Spleen (tissue), 11 donors: Measurements from ENCODE around the gene STX16. TPM values are rescaled to one million over a fixed set of nuclear protein-coding genes. Genes with fewer than 3 reads are reported as not detected.

Experiments
- DNase-seq: peaks from one replicate; pipeline ENCODE4 v3.0.0-alpha.2; 2020
- H3K27ac ChIP-seq, 8 donors: fragments of 200-600 bp; sonication (generic) in 7 of 8; 1 replicate in 4 of 8; 2 replicates in 4 of 8; pipeline versions ENCODE4 v1.5.0 to v1.8.0; 2016 to 2021; ENCODE audit warnings: inconsistent platforms in 4 of 8, mild to moderate bottlenecking in 4 of 8, moderate library complexity in 1 of 8
- H3K27me3 ChIP-seq, 7 donors: fragments of 200-600 bp; sonication (generic) in 6 of 7; replicated peaks in 1 of 7; 1 replicate in 4 of 7; 2 replicates in 3 of 7; pipeline versions ENCODE4 v1.5.0 to v1.8.0; 2016 to 2021; ENCODE audit warnings: inconsistent platforms in 3 of 7, mild to moderate bottlenecking in 1 of 7
- H3K36me3 ChIP-seq, 6 donors: fragments of 200-600 bp; sonication (generic) in 5 of 6; 1 replicate in 4 of 6; 2 replicates in 2 of 6; pipeline versions ENCODE4 v1.5.0 to v1.8.0; 2016 to 2021; ENCODE audit warnings: inconsistent platforms in 2 of 6
- H3K4me1 ChIP-seq, 6 donors: fragments of 200-600 bp; sonication (generic) in 5 of 6; 1 replicate in 3 of 6; 2 replicates in 3 of 6; pipeline versions ENCODE4 v1.5.0 to v1.8.0; 2016 to 2021; ENCODE audit warnings: inconsistent platforms in 3 of 6
- H3K4me3 ChIP-seq, 8 donors: fragments of 200-600 bp; sonication (generic) in 7 of 8; 1 replicate in 4 of 8; 2 replicates in 4 of 8; pipeline versions ENCODE4 v1.5.0 to v1.8.0; 2016 to 2021; ENCODE audit warnings: inconsistent platforms in 4 of 8, mild to moderate bottlenecking in 4 of 8, moderate library complexity in 2 of 8
- H3K9me3 ChIP-seq, 8 donors: fragments of 200-600 bp; sonication (generic) in 7 of 8; 1 replicate in 4 of 8; 2 replicates in 4 of 8; pipeline versions ENCODE4 v1.5.0 to v1.8.0; 2016 to 2021; ENCODE audit warnings: inconsistent platforms in 4 of 8
- CTCF ChIP-seq, 11 experiments: fragments of 200-600 bp in 7 of 11; fragments of 450-650 bp in 4 of 11; sonication (generic) in 4 of 11; IDR thresholded peaks in 8 of 11; conservative IDR thresholded peaks in 3 of 11; 1 replicate in 7 of 11; 2 replicates in 4 of 11; pipeline versions ENCODE4 v1.4.0 to v1.8.0; 2016 to 2021; ENCODE audit warnings: antibody characterized with exemption in 11 of 11, inconsistent platforms in 4 of 11, mild to moderate bottlenecking in 1 of 11
- POLR2A ChIP-seq, 3 donors: fragments of 450-650 bp; IDR thresholded peaks; one replicate each; pipeline ENCODE4 v1.5.1; 2017; ENCODE audit warnings: antibody characterized with exemption in 3 of 3, mild to moderate bottlenecking in 1 of 3
- POLR2AphosphoS5 ChIP-seq, 3 donors: sonication (generic); formaldehyde crosslinking; IDR thresholded peaks; one replicate each; pipeline ENCODE4 v1.5.1; 2017; ENCODE audit warnings: antibody characterized with exemption in 3 of 3
- WGBS, 5 donors: extraction: QIAGEN DNeasy Blood & Tissue Kit in 3 of 5; methylation state at CpG; one replicate each; pipeline versions ENCODE4 v1.1.5 to v1.1.7; 2013 to 2018; 5-methylcytosine and 5-hydroxymethylcytosine counted together
- intact Hi-C: fragments of 100-400 bp; cut with DNase I; formaldehyde crosslinking; loops from one replicate; pipeline ENCODE4 v1.15.0; 2023; ENCODE audit warnings: low total_unique reads
- polyA plus RNA-seq, 3 donors: library from polyadenylated mRNA; stranded (reverse); fragments of 200-250 nt; gene quantifications; one replicate each; pipeline ENCODE4 v1.2.1, GENCODE V29; 2013
- total RNA-seq, 7 donors: library from RNA; depleted of rRNA in 3 of 7; stranded (reverse); fragments of >200 nt in 3 of 7; fragmentation: NEBNext Ultra II Directional in 4 of 7; extraction: Animal tissue kit (Norgen Biotek cat#: 25700) in 4 of 7; gene quantifications; one replicate each; pipeline versions ENCODE4 v1.1.0 to v1.2.1, GENCODE V29; 2016 to 2021
- donor health status: healthy with polysubstance abuse.
- donor health status: DM: no; HTN: no; CAD: no; lungs with moderate emphysema.
- donor health status: DM: no; HTN: no; CAD: no.
- donor health status: Bipolar disorder and iron deficiency.
- donor health status: healthy.
- donor health status: DM: no; HTN: no; CAD: no.
- donor health status: DM: yes; HTN: yes; CAD: no.

Gene STX16
- total and polyA plus RNA-seq, 10 donors = 34.4 to 105 (median 75.0) TPM

DNA sequence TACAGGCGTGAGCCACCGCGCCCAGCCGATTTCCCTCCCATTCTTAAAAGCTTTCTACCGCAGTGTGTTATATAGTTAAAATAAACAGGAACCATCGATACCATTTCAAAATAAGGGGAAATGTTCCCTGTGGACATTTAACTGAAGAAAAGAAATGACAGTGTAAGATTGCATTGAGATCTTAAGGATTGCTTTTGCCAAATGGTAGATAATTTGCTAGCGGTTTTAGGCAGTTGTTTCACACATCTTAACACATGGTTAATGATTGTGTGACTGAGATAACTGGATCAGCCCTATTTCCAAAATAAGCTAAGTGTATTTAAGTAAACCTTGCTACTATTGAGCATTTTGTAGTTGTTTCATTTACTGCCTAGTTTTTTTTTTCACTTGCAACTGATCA is 15.6 kb downstream of the STX16 start:
- TF ChIP-seq POLR2A (IDR thresholded peaks at IDR 0.05) (no peak), CTCF (IDR thresholded peaks at IDR 0.05 in 8 of 11, conservative IDR thresholded peaks at IDR 0.05 in 3 of 11) (no peak), POLR2AphosphoS5 (IDR thresholded peaks at IDR 0.05) (no peak)
- intact Hi-C loops = no loop called here
- Histone ChIP-seq H3K9me3 (no peaks in the 10 kb centered on the region), H3K4me3 (no peak overlapping the region), H3K4me1 (peaks cover 0 to 56% (median 13%) of the 10 kb centered on the region in 6 donors), H3K36me3 (peaks cover 3 to 97% (median 41%) of the 10 kb centered on the region in 6 donors), H3K27ac (no peak overlapping the region), H3K27me3 (no peaks in the 10 kb centered on the region)
- DNase-seq = no peak
- WGBS, 5 donors = 80 to 93% (median 88%) methylated on average over 7 of the region's 7 CpGs

GRCh38 chr20:58667975-58668374 is 16.9 kb downstream of the STX16 start:
- Histone ChIP-seq H3K36me3 (peaks cover 3 to 98% (median 45%) of the 10 kb centered on the region in 6 donors), H3K4me3 (no peak overlapping the region), H3K4me1 (peaks cover 0 to 43% (median 7%) of the 10 kb centered on the region in 6 donors), H3K27ac (no peak overlapping the region), H3K9me3 (no peaks in the 10 kb centered on the region), H3K27me3 (no peaks in the 10 kb centered on the region)
- DNase-seq = no peak
- 89 to 96% (median 95%) methylated on average over 5 of the region's 5 CpGs for WGBS, 5 donors
- no peak for TF ChIP-seq POLR2AphosphoS5 (IDR thresholded peaks at IDR 0.05)
- no peak for TF ChIP-seq CTCF (IDR thresholded peaks at IDR 0.05 in 8 of 11, conservative IDR thresholded peaks at IDR 0.05 in 3 of 11)
- no peak for TF ChIP-seq POLR2A (IDR thresholded peaks at IDR 0.05)
- intact Hi-C loops = no loop called here

- 89 to 96% (median 93%) methylated on average over 5 of the region's 5 CpGs for WGBS, 5 donors
- no peak overlapping the region for H3K27ac ChIP-seq
- H3K4me1 ChIP-seq = peaks cover 0 to 36% (median 7%) of the 10 kb centered on the region in 6 donors
- H3K4me3 ChIP-seq = no peak overlapping the region
- no peak for DNase-seq
- intact Hi-C loops = no loop called here
- peaks cover 3 to 98% (median 54%) of the 10 kb centered on the region in 6 donors for H3K36me3 ChIP-seq
- no peaks in the 10 kb centered on the region for H3K9me3 ChIP-seq
- TF ChIP-seq CTCF (IDR thresholded peaks at IDR 0.05 in 8 of 11, conservative IDR thresholded peaks at IDR 0.05 in 3 of 11) (no peak), POLR2AphosphoS5 (IDR thresholded peaks at IDR 0.05) (no peak), POLR2A (IDR thresholded peaks at IDR 0.05) (no peak)
- H3K27me3 ChIP-seq = no peaks in the 10 kb centered on the region
Measured at GRCh38 chr20:58668901-58669286, 17.8 kb downstream of the STX16 start.

DNA sequence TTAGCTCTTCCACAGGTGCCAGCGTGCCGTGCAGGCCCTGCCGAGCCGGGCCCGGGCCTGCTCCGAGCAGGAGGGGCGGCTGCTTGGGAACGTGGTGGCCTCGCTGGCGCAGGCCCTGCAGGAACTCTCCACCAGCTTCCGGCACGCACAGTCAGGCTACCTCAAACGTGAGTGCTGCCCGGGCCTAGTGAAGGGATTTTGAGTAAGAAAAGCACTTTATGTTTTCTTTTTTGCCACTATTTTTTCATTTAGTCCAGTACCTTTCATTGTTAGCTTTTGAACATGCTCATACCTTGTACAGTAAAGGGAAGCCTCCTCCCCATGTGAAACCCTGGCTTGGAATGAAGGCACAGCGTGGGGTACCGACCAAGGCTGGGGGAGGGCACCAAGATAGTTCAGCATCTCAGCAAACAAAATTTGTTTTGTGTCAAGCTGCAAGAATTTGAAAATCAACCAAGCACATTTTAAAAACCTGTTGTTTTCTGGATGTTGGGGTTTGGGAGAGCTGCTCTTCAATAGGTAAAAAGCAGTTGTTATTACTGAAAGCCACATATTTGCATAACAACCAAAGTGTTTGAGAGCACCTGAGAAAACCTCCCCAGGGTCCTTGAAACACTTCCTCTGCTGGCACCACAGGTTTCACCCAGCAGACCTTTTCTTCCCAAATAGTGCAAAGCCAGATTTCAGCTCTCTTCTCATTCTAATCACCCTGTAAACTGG is 18.4 kb downstream of the STX16 start:
- intact Hi-C loops = no loop called here
- no peaks in the 10 kb centered on the region for H3K27me3 ChIP-seq
- peaks cover 0 to 31% (median 7%) of the 10 kb centered on the region in 6 donors for H3K4me1 ChIP-seq
- TF ChIP-seq CTCF (IDR thresholded peaks at IDR 0.05 in 8 of 11, conservative IDR thresholded peaks at IDR 0.05 in 3 of 11) (no peak), POLR2AphosphoS5 (IDR thresholded peaks at IDR 0.05) (peak in 1 of 3 donors; percentile 63)
- no peak for DNase-seq
- WGBS, 5 donors = 80 to 94% (median 85%) methylated on average over 16 of the region's 16 CpGs
- no peak overlapping the region for H3K27ac ChIP-seq
- H3K4me3 ChIP-seq = no peak overlapping the region
- H3K36me3 ChIP-seq = peaks cover 3 to 98% (median 57%) of the 10 kb centered on the region in 6 donors
- no peaks in the 10 kb centered on the region for H3K9me3 ChIP-seq
